Urinary bladder (tissue), 4 donors: ENCODE data around the gene GTF3C1. TPM values are rescaled to one million over a fixed set of nuclear protein-coding genes. Genes with fewer than 3 reads are reported as not detected.
"Not testable (repeated sequence)": the region's sequence is repeated elsewhere in the genome, so short reads cannot be mapped to it uniquely, and the experiment has no call there.

ENCODE experiments used
- DNase-seq: peaks from one replicate; pipeline ENCODE4 v3.0.0-alpha.2; 2015; ENCODE audit errors: extremely low spot score
- H3K27ac ChIP-seq: one replicate; pipeline ENCODE4 v1.5.1; 2013; ENCODE audit warnings: low read depth, mild to moderate bottlenecking, moderate library complexity
- H3K36me3 ChIP-seq: one replicate; pipeline ENCODE4 v1.6.1; 2013; ENCODE audit warnings: mild to moderate bottlenecking, moderate library complexity; ENCODE audit not compliant: insufficient read depth
- H3K4me1 ChIP-seq: one replicate; pipeline ENCODE4 v1.6.1; 2013; ENCODE audit warnings: mild to moderate bottlenecking, moderate library complexity; ENCODE audit not compliant: insufficient read depth
- H3K4me3 ChIP-seq: one replicate; pipeline ENCODE4 v1.5.1; 2013; ENCODE audit warnings: low read depth, low read length
- WGBS: extraction: QIAGEN DNeasy Blood & Tissue Kit; methylation state at CpG from one replicate; pipeline ENCODE4 v1.1.7; 2013; 5-methylcytosine and 5-hydroxymethylcytosine counted together
- polyA plus RNA-seq: library from polyadenylated mRNA; stranded (reverse); fragments of 200-250 nt; gene quantifications from one replicate; pipeline ENCODE4 v1.2.3, GENCODE V29; 2013
- total RNA-seq: library from RNA; depleted of rRNA; stranded (reverse); fragments of >200 nt; gene quantifications from one replicate; pipeline ENCODE4 v1.2.3, GENCODE V29; 2014
- donor health status: healthy with polysubstance abuse.
- donor health status: healthy.

The GTF3C1 gene
- total and polyA plus RNA-seq, 2 donors, result 43.4 to 55.5 TPM

- WGBS, result 76% methylated on average over 8 of the region's 8 CpGs
Measured at GRCh38 chr16:27465483-27465879, 84.2 kb downstream of the GTF3C1 start.

GRCh38 chr16:27464626-27465482 is 84.9 kb downstream of the GTF3C1 start:
- no peak overlapping the region for H3K4me3 ChIP-seq
- H3K36me3 ChIP-seq, result peaks cover 9% of the 10 kb centered on the region
- no peaks in the 10 kb centered on the region for H3K4me1 ChIP-seq
- no peak for DNase-seq
- WGBS, result 94% methylated on average over 33 of the region's 33 CpGs
- H3K27ac ChIP-seq, result no peak overlapping the region

More at GRCh38 chr16:27465483-27465879, 84.2 kb downstream of the GTF3C1 start:
- H3K36me3 ChIP-seq, result peaks cover 9% of the 10 kb centered on the region
- H3K4me3 ChIP-seq, result no peak overlapping the region
- no peaks in the 10 kb centered on the region for H3K4me1 ChIP-seq
- no peak for DNase-seq
- no peak overlapping the region for H3K27ac ChIP-seq

- Histone ChIP-seq H3K27ac (no peak overlapping the region), H3K4me3 (no peak overlapping the region), H3K4me1 (no peaks in the 10 kb centered on the region), H3K36me3 (peaks cover 5% of the 10 kb centered on the region)
- no peak for DNase-seq
- 91% methylated on average over 32 of the region's 32 CpGs for WGBS
Measured at GRCh38 chr16:27463741-27464591, 85.7 kb downstream of the GTF3C1 start.

- no peak for DNase-seq
- no peaks in the 10 kb centered on the region for H3K4me1 ChIP-seq
- peaks cover 5% of the 10 kb centered on the region for H3K36me3 ChIP-seq
- H3K4me3 ChIP-seq, result no peak overlapping the region
- H3K27ac ChIP-seq, result no peak overlapping the region
- WGBS, result 89% methylated on average over 24 of the region's 24 CpGs
Measured at GRCh38 chr16:27462846-27463682, 86.6 kb downstream of the GTF3C1 start.

GRCh38 chr16:27462200-27462845 is 87.4 kb downstream of the GTF3C1 start:
- Histone ChIP-seq H3K4me3 (no peak overlapping the region), H3K4me1 (no peaks in the 10 kb centered on the region), H3K36me3 (peaks cover 5% of the 10 kb centered on the region), H3K27ac (no peak overlapping the region)
- 89% methylated on average over 18 of the region's 18 CpGs for WGBS
- DNase-seq, result no peak

- WGBS, result 68% methylated on average over 16 of the region's 16 CpGs
- no peak overlapping the region for H3K27ac ChIP-seq
- peaks cover 5% of the 10 kb centered on the region for H3K36me3 ChIP-seq
- H3K4me1 ChIP-seq, result no peaks in the 10 kb centered on the region
- DNase-seq, result no peak
- H3K4me3 ChIP-seq, result no peak overlapping the region
Measured at GRCh38 chr16:27461483-27462171, 88.1 kb downstream of the GTF3C1 start.

- WGBS, result 79% methylated on average over 20 of the region's 20 CpGs
- no peak overlapping the region for H3K27ac ChIP-seq
- no peaks in the 10 kb centered on the region for H3K4me1 ChIP-seq
- H3K36me3 ChIP-seq, result peaks cover 5% of the 10 kb centered on the region
- no peak for DNase-seq
- H3K4me3 ChIP-seq, result no peak overlapping the region
Measured at GRCh38 chr16:27460663-27461482, 88.8 kb downstream of the GTF3C1 start.

- Histone ChIP-seq H3K27ac (no peak overlapping the region), H3K36me3 (peaks cover 5% of the 10 kb centered on the region)
- DNase-seq, result no peak
Measured at GRCh38 chr16:27460213-27460612, 89.5 kb downstream of the GTF3C1 start.

GRCh38 chr16:27458987-27459688 is 90.6 kb downstream of the GTF3C1 start:
- Histone ChIP-seq H3K4me3 (no peak overlapping the region), H3K36me3 (no peaks in the 10 kb centered on the region), H3K4me1 (no peaks in the 10 kb centered on the region), H3K27ac (no peak overlapping the region)
- 87% methylated on average over 5 of the region's 5 CpGs for WGBS
- DNase-seq, result no peak

More at GRCh38 chr16:27460213-27460612, 89.5 kb downstream of the GTF3C1 start:
- no peaks in the 10 kb centered on the region for H3K4me1 ChIP-seq
- WGBS, result 63% methylated on average over 4 of the region's 4 CpGs
- no peak overlapping the region for H3K4me3 ChIP-seq

GRCh38 chr16:27458258-27458657 is 91.5 kb downstream of the GTF3C1 start:
- peak; percentile 11 for DNase-seq
- Histone ChIP-seq H3K4me1 (no peaks in the 10 kb centered on the region), H3K36me3 (no peaks in the 10 kb centered on the region), H3K4me3 (no peak overlapping the region), H3K27ac (no peak overlapping the region)
- WGBS, result 52% methylated on average over 5 of the region's 5 CpGs

- not testable (repeated sequence) for DNase-seq, H3K4me3 ChIP-seq, H3K36me3 ChIP-seq, H3K4me1 ChIP-seq, H3K27ac ChIP-seq
- WGBS, result 90% methylated on average over 17 of the region's 17 CpGs
Measured at GRCh38 chr16:27457605-27457900, 92.2 kb downstream of the GTF3C1 start.
